NCI-H146 treated with DMSO at 0.1 percent for 48 hours (cell line): ENCODE data around the gene CLSTN1.

Source experiments
- DNase-seq: peaks from one replicate; lab custom pipeline; 2025; ENCODE audit not compliant: unreplicated experiment; lab: John Stamatoyannopoulos, UW

Gene CLSTN1

GRCh38 chr1:9688599-9688998 is 135.2 kb downstream of the CLSTN1 start:
- no peak for DNase-seq

GRCh38 chr1:9687874-9688582 is 135.7 kb downstream of the CLSTN1 start:
- DNase-seq, result peak; percentile 9

GRCh38 chr1:9687120-9687873 is 136.5 kb downstream of the CLSTN1 start:
- DNase-seq, result peak; percentile 29

- no peak for DNase-seq
These were observed 139.0 kb downstream of the CLSTN1 start for GRCh38 chr1:9684801-9685200.

GRCh38 chr1:9680828-9681227 is 142.9 kb downstream of the CLSTN1 start:
- no peak for DNase-seq

GRCh38 chr1:9680091-9680490 is 143.7 kb downstream of the CLSTN1 start:
- no peak for DNase-seq
